Muscle of arm (tissue), 14 donors: ENCODE data around the gene SPATA6L. TPM values are rescaled to one million over a fixed set of nuclear protein-coding genes. Genes with fewer than 3 reads are reported as not detected.

ENCODE experiments used
- DNase-seq: peaks from one replicate; pipeline ENCODE4 v3.0.0-alpha.2; 2013
- long read RNA-seq, 11 donors: transcript quantifications; one replicate each; lab custom pipeline, GENCODE V29; 2026
- polyA plus RNA-seq, 12 donors: library from polyadenylated mRNA; unstranded; fragments of 120-200 nt; gene quantifications; one replicate each; pipeline ENCODE4 v1.2.1, GENCODE V29; 2013; ENCODE audit not compliant: insufficient read length in 12 of 12

SPATA6L gene, protein sequence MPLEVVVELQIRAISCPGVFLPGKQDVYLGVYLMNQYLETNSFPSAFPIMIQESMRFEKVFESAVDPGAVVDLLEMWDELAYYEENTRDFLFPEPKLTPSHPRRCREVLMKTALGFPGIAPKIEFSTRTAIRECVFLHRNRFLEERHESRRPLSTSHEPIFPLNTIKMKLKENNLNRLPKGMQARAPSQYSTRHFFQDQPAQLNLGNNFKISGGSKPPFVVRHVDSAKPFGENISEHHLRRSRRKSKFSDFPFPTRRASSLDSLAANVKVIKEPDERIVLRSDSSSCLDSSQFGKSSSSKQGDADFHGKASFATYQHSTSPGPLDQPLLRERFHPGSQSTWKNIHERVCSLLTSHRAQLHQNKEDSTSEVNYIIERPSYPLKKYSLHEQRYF
- 1 to 10 TPM in 2 of 12 donors, under 1 TPM in 9, not detected in 1; 0.31 to 2.5 (median 0.67) TPM for polyA plus RNA-seq
- long read RNA-seq, donor 1: 0 reads
- long read RNA-seq, donor 2: 0 reads
- long read RNA-seq, donor 3: 0 reads
- long read RNA-seq, donor 4: 0 reads
- long read RNA-seq, donor 5: 0 reads
- long read RNA-seq, donor 6: 0 reads
- long read RNA-seq, donor 7: 0 reads
- long read RNA-seq, donor 8: 0 reads
- long read RNA-seq, donor 9, partial matches to known transcripts: 0 of 1 reads
- long read RNA-seq, donor 9, other reads (novel, unspliced or antisense): 0 of 1 reads
- long read RNA-seq, donor 10: 0 reads
- long read RNA-seq, donor 11: 0 reads

DNA sequence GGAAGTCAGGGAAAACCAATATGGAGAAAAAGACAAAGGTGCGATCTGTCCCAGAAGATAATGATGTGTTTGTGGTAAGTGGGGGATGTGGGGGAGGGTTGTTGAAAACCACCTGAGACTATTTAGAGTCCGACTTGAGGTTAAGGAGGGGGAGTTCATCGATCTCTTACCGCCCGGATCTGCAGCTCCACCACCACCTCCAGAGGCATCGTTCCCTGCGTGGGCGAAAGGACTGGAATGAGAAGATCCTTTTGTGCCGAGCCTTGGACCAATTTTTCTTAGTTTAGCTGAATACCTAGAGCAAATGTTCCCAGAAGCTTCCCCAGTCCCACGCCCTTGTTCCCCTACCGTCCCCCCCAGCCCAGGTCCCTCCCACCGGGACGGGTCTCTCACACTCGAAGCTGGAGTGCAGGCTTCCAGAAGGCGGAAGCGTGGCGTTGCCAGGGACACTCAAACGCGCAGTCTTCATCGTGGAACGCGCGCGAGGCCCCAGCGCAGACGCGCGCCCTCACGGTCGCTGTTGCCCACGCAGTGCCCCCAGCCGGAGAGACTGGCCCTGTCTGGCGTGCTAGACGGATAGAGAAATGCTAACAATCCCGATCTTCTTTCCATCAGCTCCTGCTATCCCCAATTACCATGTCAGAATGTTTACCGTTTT is at the start of gene SPATA6L:
SPATA6L (minus strand) TSS at position 439 of the 658 bp plus-strand sequence; CDS start at position 209, 230 bp downstream.
- peak; percentile 75 for DNase-seq

DNA sequence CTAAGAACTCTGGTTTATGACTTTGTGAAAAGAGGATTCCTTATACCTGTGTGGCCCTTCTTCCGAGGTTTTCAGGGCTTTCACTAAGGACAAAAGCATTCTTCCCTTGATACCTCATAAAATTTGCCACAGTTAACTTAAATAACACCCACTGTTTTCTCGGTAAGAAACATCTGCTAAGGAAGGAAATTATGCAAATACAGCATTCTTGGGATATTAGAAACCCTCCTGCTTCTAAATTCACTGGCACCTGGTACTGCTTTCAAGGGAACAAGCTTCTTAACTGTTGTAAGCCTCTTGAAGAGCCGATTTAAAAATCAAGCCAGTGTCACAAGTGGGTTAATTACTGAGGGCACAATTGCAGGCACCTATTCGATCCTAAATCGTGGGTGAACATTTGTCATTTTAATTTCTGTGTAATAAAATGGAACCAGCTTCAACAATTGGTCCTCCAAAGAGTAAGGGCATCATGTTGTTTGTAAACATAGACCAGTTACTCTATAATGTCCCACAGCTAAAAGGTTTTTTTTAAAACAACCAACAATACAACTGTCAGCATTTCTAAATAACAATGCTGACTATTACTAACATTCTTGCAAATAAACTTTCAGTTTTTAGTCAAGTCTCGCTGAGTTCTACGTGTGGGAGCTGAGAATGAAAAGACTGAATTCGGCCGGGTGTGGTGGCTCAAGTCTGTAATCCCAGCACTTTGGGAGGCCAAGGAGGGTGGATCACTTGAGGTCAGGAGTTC is 48.2 kb upstream of the SPATA6L start:
- no peak for DNase-seq

DNA sequence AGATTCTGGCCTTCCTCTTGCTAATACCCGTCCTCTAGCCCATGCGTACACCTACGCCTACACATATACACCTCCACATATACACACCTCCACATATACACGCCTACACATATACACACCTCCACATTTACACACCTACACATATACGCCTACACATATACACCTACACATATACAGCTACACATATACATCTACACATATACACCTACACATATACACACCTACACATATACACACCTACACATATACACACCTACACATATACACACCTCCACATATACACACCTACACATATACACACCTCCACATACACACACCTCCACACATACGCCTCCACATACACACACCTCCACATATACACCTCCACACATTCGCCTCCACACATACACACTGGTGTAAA is 47.6 kb upstream of the SPATA6L start:
- peak; percentile 3 for DNase-seq

DNA sequence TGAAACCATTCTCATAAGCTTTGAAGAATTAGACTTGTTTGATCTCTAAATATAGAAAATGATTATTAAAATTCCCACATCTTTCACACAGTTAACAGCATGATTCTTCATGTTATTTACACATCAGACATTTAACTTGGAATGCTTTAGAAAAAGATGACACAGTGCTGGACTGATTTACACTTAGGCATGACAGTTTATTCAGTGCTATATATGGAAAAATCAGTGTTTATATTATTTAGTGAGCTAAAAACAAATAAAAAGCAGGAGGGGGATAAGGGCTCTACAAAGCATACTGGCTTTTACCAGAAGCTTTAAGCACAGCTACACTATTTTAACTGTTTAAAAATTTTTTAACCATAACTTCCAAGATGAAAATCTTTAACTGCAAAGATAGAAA is 43.1 kb upstream of the SPATA6L start:
- no peak for DNase-seq

DNA sequence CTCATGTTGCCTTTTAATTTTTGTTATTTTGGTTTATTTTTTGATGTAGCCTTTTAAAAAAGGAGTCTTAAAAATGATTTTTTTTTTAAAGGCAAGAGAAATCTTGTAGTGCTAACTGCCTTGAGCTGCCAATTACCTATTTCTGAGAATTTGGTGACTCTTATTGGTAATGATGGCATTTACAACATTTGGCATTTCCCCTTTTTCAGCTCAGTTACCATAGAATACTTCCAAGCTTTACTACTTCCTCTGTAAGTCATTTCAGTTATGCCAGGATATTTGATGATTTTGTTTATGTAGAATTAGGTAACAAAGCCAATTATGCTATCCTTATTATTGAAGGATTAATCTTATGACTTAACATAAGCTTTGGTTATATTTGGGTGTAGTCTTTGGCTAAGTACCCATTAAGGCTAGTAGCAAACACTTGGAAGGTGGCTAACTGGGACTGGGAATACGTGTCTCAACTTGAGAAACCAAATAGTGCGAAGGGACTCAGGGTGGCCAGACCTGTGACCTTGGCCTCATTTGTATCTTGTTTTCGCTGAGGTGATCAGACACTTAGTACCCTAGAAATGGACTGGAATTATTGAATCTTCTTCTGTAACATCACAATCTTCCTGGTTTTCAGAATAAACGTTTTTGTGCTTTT is 40.8 kb upstream of the SPATA6L start:
- DNase-seq: no peak

DNA sequence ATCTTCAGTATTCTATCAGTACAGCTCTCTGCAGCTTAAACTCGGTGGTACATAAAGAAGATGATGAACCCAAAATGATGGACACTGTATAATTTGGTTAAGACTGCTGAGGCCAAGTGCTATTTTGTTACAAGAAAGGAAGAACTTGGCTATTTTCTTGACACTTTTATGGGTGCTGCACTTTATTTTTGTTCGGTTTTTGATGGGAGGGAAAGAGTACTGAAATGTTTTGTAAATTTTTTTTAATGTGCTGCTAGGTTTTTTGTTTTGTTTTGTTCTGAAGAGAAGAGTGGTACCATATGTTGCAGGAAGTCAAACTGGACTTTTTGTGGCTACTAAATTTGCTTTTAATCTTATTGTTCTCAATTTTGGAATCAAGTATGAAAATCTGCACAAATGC is 39.7 kb upstream of the SPATA6L start:
- no peak for DNase-seq

DNA sequence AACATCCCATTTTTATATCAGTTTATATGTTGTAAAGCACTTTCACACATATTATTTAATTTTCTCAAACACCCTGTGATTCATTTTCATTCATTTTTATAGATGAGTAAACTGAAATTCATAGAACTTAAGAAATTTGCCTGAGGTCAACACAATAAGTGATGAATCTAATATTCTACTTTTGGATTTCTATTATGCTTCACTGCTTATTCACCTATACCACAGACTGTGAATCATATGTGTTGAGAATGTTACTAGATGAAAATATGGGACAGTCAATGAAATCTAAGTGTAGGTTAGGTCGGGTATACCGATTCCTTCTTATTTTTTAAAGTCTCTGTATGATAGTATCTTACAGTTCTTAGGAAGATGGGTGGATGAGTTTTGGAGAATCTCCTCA is 37.8 kb upstream of the SPATA6L start:
- DNase-seq: no peak

DNA sequence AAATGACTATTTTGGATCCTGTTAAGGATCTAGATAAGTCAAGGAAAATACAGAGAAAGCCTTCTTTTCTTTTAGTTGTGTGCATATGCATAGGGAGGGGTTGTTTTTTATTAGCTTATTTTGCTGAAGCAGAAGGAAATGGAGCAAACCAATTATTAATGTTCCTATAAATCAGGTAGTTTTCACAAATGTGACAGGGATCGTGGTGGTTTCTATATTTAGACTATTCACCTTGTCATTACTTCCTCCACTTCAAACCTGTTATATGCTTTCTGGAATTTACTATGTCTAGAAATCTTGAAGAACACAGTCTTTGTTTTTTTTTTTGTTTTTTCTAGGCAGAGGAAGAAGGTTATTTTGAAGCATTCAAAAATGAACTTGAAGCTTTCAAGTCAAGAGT is 35.2 kb upstream of the SPATA6L start:
- DNase-seq: no peak

DNA sequence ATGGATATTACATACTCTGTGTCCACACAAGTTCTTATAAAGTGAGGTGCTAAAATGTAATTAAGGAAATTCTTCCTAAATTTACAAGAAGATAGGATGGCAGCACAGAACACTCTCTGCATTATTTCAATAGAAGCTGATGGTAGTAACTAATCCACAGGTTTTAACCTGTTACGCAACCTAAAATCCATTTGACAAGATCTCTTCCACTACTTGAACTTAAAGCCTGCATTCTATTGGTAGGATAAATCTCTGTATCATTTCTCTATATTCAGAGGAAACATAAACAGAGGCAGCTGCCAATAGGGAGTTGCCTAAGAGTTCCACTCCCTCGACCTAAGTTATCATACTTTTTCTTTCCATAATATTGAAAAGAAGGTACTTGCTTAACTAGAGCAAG is 34.7 kb upstream of the SPATA6L start:
- no peak for DNase-seq

DNA sequence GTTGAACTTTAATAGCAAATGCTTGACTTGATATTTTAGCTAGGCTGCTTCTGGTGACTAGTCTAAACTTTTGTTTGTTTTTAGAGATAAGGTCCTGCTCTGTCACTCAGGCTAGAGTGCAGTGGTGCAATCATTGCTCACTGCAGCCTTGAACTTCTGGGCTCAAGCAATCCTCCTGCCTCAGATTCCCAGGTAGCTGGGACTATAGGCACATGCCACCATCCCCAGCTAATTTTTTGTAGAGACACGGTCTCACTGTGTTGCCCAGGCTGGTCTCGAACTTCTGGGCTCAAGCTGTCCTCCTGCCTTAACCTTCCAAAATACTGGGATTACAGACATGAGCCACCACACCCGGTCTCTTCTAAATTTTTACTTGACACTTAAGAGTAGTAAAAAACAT is 33.8 kb upstream of the SPATA6L start:
- no peak for DNase-seq

DNA sequence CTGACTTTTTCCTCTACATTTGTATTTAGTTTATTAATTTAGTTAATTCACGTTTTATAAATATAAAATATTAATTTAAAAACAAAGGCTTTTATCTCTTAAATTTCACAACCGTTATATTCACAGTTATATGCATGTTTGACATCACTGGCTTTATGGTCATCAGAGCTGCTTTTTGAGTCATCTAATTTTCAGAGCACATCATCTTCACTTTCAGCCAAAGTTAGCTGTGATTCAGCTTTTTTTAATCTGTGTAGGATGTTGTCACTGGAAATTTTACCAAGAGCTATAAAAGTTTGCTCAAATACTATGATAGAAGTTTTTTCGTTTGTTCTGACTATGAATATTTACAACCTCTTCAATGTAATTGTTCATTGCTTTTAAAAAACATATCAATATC is 25.5 kb upstream of the SPATA6L start:
- DNase-seq: no peak

DNA sequence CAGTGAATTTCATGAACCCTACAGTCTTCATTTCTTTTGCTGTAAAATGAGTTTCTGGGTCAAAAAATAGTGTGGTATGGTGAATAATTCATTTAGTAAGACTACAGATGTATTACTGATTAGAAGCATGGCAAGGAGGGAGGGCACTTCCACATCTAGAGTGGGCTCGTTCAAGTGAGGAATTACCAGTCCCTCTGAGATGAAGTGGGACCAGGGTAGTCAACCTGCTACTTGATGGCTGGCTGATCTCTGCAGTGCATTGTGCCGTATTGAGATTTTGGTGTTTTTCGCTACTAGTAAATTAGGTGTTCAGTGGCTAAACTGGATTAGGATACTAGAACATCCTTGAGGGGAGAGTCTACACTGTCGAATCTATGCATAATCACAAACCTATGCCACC is 23.9 kb upstream of the SPATA6L start:
- no peak for DNase-seq

DNA sequence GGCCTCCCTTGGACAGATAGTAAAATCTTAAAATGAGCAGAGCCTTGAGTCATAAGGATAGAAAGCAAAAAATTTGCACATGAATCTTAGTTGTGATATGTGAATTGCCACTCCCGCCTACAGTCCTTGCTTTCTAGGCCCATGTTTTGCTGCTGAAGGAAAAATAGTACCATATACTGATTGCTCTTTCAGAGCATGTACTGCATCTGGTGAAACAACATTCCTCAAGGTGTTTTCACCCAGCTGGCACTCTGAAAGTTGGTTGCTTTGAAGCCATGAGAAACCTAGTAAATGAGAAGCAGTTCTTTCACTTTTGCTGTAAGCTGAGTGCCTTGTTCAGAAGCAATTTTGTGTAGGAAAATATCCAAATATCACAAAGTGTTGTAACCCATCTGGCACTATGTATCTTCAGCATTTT is 23.4 kb upstream of the SPATA6L start:
- no peak for DNase-seq

DNA sequence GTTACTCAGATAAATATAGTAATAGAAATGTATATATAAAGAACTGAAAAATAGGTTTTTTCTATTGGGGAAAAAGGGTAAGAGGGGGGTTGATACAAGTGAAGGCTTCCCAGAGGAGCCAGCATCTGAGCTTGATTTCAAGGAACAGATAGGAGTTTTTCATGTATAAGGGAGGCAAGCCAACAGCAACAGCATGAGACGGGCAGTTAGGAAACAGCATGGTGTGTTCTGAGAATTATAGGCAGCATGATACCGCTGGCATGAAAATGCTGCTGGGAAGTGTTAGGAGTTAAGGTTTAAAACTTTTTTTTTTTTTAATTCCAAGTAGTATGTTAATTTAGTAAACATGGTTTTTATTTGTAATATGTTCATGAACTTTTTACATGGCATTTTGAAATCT is 22.7 kb upstream of the SPATA6L start:
- DNase-seq: no peak

DNA sequence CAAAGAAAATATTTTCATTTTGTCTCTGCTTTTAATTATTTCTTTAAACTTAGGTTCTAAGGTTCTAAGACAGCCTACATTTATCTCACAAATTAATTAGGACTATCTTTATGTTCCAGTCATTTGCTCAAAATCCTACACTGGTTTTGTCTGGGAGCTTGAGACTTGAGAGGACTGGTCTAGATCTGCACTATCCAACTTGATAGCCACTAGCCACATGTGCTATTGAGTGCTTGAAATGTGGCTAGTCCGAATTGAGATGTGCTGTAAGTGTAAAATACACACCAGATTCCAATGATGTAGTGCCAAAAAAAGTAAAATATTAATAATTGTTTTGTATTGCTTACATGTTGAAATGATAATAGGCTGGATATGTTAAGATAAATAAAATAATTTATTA is 20.3 kb upstream of the SPATA6L start:
- DNase-seq: no peak

DNA sequence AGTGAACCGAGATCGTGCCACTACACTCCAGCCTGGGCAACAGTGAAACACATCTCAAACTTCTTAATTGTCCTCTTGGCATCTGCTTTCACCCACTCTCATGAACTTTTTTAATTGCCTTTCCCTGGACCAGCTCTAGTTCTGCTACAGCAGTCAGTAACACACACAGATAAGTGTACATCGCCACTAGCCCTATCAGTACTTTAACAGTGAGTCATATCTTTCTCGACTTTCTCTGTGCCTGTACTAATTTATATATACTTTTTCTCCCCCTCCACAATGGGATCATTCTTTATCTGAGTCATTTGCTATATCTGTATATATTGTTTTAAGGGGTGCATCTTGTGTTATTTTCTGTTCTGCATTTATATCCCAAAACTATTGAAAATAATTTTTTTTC is 19.8 kb upstream of the SPATA6L start:
- DNase-seq: no peak

DNA sequence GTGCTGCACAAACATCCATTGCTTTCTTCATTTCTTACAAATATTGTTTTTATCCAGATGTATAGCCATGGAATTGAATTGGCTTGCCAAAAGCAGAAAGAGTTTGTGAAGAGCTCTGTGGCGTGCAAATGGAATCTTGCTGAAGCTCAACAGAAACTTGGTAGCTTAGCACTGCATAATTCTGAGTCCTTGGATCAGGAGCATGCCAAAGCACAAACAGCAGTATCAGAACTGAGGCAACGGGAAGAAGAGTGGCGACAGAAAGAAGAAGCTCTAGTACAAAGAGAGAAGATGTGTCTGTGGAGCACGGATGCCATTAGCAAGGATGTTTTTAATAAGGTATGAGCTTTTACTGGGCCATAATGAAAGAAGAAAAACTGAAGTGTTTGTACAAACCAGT is 18.5 kb upstream of the SPATA6L start:
- no peak for DNase-seq

DNA sequence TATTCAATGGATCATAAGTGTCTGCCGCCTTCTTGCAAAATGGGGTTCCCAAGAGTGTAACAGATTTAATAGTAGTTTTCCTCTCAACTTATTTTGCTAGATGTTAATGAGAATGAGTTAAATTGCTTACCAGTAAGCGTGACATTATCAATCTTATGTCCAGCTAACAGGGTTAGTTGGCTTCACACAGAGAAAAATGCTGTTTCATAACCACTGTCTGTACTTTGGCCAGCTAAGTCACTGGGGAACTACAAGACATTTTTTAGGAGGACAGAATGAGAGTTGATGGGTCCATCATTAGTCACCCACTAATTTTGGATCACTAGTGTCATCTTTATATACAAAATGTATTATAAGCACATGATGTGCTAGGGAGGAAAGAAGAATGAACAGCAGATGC is 14.5 kb upstream of the SPATA6L start:
- DNase-seq: no peak

DNA sequence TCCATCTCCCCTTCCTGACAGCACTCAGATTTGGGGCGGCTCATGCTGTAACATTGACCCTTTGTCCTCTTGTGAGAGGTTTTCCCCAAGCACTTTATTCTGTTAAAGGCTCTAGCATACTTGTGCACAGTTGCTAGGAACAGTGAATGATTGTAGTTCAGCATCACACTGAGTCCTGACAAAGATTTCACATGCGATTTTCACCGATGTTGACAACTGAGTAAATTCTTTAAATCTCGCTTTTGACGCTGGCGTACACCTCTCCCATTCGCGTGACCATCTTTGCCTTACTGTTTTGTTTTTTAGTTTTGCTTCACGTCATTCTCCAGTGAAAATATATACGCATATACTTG is 13.9 kb upstream of the SPATA6L start:
- peak; percentile 35 for DNase-seq

DNA sequence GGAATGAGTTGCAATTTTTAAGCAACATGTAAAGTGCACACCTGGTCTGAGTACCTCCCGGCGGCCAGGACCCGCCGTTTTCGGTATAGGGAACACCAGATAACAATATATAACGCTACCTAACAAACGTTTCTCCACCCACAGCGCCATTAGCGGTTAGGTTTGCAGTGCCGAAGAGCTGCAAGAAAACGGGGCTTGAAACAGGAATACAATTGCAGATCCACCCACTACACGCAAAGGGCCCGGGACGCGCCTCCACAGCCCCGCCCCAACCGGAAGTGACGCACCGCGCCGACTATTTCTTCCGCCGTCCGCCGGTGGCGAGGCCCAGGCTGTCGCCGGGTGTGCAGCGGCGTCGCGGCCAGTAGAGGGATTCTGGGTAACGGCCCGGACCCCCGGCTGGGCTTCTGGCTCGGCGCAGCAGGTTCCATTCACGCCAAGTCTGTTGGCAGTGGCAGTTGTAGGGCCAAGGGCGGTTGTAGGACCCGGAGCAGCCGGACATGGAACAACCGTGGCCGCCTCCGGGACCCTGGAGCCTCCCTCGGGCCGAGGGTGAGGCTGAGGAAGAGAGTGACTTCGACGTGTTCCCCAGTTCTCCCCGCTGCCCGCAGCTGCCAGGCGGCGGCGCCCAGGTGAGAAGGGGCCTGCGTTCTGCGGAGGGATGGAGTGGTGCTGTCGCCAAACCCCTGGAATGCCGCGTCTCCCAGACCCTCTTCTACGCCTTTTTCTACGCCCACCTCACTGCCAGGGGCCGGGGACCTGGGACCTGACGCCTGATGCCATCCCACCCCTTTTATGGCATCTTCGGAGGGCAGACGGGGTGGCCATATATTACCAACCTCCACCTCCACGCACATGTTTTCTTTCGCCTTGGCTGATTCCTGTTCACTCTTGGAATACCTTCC is 13.2 kb upstream of the SPATA6L start, which contains the start of gene CDC37L1:
CDC37L1 (plus strand) TSS at position 302 of the 905 bp plus-strand sequence; CDS start at position 501, 199 bp downstream.
- peak; percentile 98 for DNase-seq
